H1 (cell line): ENCODE data around the gene BIRC7. TPM values are rescaled to one million over a fixed set of nuclear protein-coding genes. Genes with fewer than 3 reads are reported as not detected.

Source experiments
- CTCF ChIA-PET: fragments of 300-600 bp; sonication (Branson Sonifier 250); formaldehyde crosslinking; loops from one replicate; lab custom pipeline; 2021; ENCODE audit not compliant: partially characterized antibody; lab: Charles Lee
- POLR2A ChIA-PET: fragments of 300-600 bp; sonication (Branson Sonifier 250); formaldehyde crosslinking; loops from one replicate; lab custom pipeline; 2021; ENCODE audit warnings: inconsistent platforms; ENCODE audit not compliant: partially characterized antibody; lab: Charles Lee
- DNase-seq, 2 experiments: peaks; one replicate each; pipeline versions ENCODE4 v3.0.0 to v3.0.0-alpha.2; 2010 to 2022; ENCODE audit warnings: low spot score in 2 of 2, low read depth in 1 of 2, mixed read lengths in 1 of 2
- FAIRE-seq: peaks from 2 replicates; lab custom pipeline; 2011; peaks lifted over from hg19 to GRCh38; lab: Jason Lieb, UNC
- H2AFZ ChIP-seq: 2 replicates; pipeline ENCODE4 v1.8.1; 2012; ENCODE audit warnings: low read length, inconsistent platforms
- H2AK5ac ChIP-seq: 2 replicates; pipeline ENCODE4 v1.6.1; 2013; ENCODE audit warnings: low read depth, low read length
- H2BK120ac ChIP-seq: replicated peaks from 2 replicates; pipeline ENCODE3; 2013; ENCODE audit warnings: low read depth, low read length, inconsistent platforms
- H2BK12ac ChIP-seq: 2 replicates; pipeline ENCODE4 v1.6.1; 2013; ENCODE audit warnings: low read depth, low read length
- H2BK15ac ChIP-seq: 2 replicates; pipeline ENCODE4 v1.6.1; 2013; ENCODE audit warnings: low read length
- H2BK20ac ChIP-seq: 2 replicates; pipeline ENCODE4 v1.6.1; 2013; ENCODE audit warnings: low read length
- H2BK5ac ChIP-seq: 2 replicates; pipeline ENCODE4 v1.6.1; 2013; ENCODE audit warnings: low read depth, low read length
- H3K14ac ChIP-seq: 2 replicates; pipeline ENCODE4 v1.6.1; 2013; ENCODE audit warnings: inconsistent platforms; ENCODE audit not compliant: insufficient read length
- H3K18ac ChIP-seq: 2 replicates; pipeline ENCODE4 v1.6.1; 2013; ENCODE audit warnings: low read length; ENCODE audit errors: extremely low read depth
- H3K23ac ChIP-seq: 2 replicates; pipeline ENCODE4 v1.6.1; 2013; ENCODE audit warnings: inconsistent platforms; ENCODE audit not compliant: insufficient read length
- H3K23me2 ChIP-seq: 2 replicates; pipeline ENCODE4 v1.6.1; 2013; ENCODE audit warnings: low read depth, low read length
- H3K27ac ChIP-seq: 2 replicates; pipeline ENCODE4 v1.6.1; 2011; ENCODE audit warnings: low read depth, low read length, inconsistent platforms
- H3K27me3 ChIP-seq, 4 experiments: replicated peaks in 1 of 4; 1 replicate in 1 of 4; 2 replicates in 3 of 4; pipeline versions ENCODE4 v1.6.1 to v1.8.1; 2011 to 2013; ENCODE audit warnings: low read length in 3 of 4, mild to moderate bottlenecking in 3 of 4, inconsistent platforms in 2 of 4, mixed read lengths in 2 of 4, moderate library complexity in 1 of 4; ENCODE audit not compliant: control insufficient read depth in 3 of 4, insufficient read depth in 3 of 4; ENCODE audit errors: extremely low read depth in 1 of 4
- H3K36me3 ChIP-seq, 4 experiments: 2 replicates each; pipeline versions ENCODE4 v1.6.1 to v1.8.1; 2011 to 2013; ENCODE audit warnings: mild to moderate bottlenecking in 4 of 4, low read length in 3 of 4, moderate library complexity in 2 of 4, control low read depth in 1 of 4, inconsistent platforms in 1 of 4; ENCODE audit not compliant: insufficient read depth in 4 of 4, control insufficient read depth in 2 of 4
- H3K4ac ChIP-seq: replicated peaks from 2 replicates; pipeline ENCODE3; 2013; ENCODE audit warnings: low read length, low read depth, mixed read lengths, inconsistent platforms; ENCODE audit not compliant: insufficient read length
- H3K4me1 ChIP-seq, 4 experiments: replicated peaks in 1 of 4; 1 replicate in 1 of 4; 2 replicates in 3 of 4; pipeline versions ENCODE4 v1.6.1 to v1.8.1; 2011 to 2013; ENCODE audit warnings: low read length in 3 of 4, inconsistent platforms in 2 of 4, mixed read lengths in 1 of 4; ENCODE audit not compliant: insufficient read depth in 4 of 4, control insufficient read depth in 3 of 4
- H3K4me2 ChIP-seq, 2 experiments: 2 replicates each; pipeline versions ENCODE4 v1.6.1 to v1.8.1; 2011 to 2013; ENCODE audit warnings: low read depth in 2 of 2, low read length in 2 of 2, control low read depth in 1 of 2, inconsistent platforms in 1 of 2, mild to moderate bottlenecking in 1 of 2; ENCODE audit not compliant: insufficient read depth in 1 of 2
- H3K4me3 ChIP-seq, 4 experiments: fragments of 200-600, 300-600 bp in 1 of 4; sonication (generic), shearing (Covaris generic), sonication (Bioruptor Twin) in 1 of 4; 2 replicates each; pipeline versions ENCODE4 v1.5.1 to v1.8.1; 2011 to 2016; ENCODE audit warnings: low read length in 4 of 4, low read depth in 3 of 4, control low read depth in 2 of 4, inconsistent platforms in 2 of 4, mild to moderate bottlenecking in 2 of 4, mixed read lengths in 1 of 4, moderate library complexity in 1 of 4; ENCODE audit not compliant: insufficient read depth in 2 of 4; ENCODE audit errors: extremely low read depth in 1 of 4
- H3K56ac ChIP-seq: replicated peaks from 2 replicates; pipeline ENCODE3; 2013; ENCODE audit warnings: low read depth, mild to moderate bottlenecking, mixed read lengths, low read length, inconsistent platforms; ENCODE audit not compliant: insufficient read length
- H3K79me1 ChIP-seq: 2 replicates; pipeline ENCODE4 v1.6.1; 2013; ENCODE audit warnings: low read depth, low read length, control low read depth
- H3K79me2 ChIP-seq, 2 experiments: 2 replicates each; pipeline versions ENCODE4 v1.6.1 to v1.8.1; 2012 to 2013; ENCODE audit warnings: low read length in 2 of 2, mild to moderate bottlenecking in 2 of 2, inconsistent platforms in 1 of 2; ENCODE audit not compliant: insufficient read depth in 2 of 2, control insufficient read depth in 1 of 2
- H3K9ac ChIP-seq, 4 experiments: replicated peaks in 1 of 4; 1 replicate in 1 of 4; 2 replicates in 3 of 4; pipeline versions ENCODE4 v1.6.1 to v1.8.1; 2011 to 2013; ENCODE audit warnings: low read depth in 3 of 4, low read length in 3 of 4, control low read depth in 2 of 4, mild to moderate bottlenecking in 2 of 4, moderate library complexity in 2 of 4, inconsistent platforms in 1 of 4; ENCODE audit errors: extremely low read depth in 1 of 4
- H3K9me3 ChIP-seq, 2 experiments: 2 replicates each; pipeline versions ENCODE4 v1.6.1 to v1.8.1; 2012 to 2013; ENCODE audit warnings: mild to moderate bottlenecking in 2 of 2, moderate library complexity in 2 of 2, control low read depth in 1 of 2, inconsistent platforms in 1 of 2, low read depth in 1 of 2, low read length in 1 of 2, mixed read lengths in 1 of 2; ENCODE audit not compliant: insufficient read depth in 2 of 2
- H4K20me1 ChIP-seq, 2 experiments: replicated peaks in 1 of 2; 2 replicates each; pipeline versions ENCODE3 to v1.8.1; 2011 to 2013; ENCODE audit warnings: inconsistent platforms in 2 of 2, low read length in 2 of 2, mild to moderate bottlenecking in 1 of 2; ENCODE audit not compliant: insufficient read depth in 2 of 2, control insufficient read depth in 1 of 2
- H4K5ac ChIP-seq: 2 replicates; pipeline ENCODE4 v1.6.1; 2013; ENCODE audit warnings: low read length, low read depth, mixed read lengths, inconsistent platforms; ENCODE audit not compliant: insufficient read length
- H4K8ac ChIP-seq: 2 replicates; pipeline ENCODE4 v1.8.0; 2013; ENCODE audit warnings: mild to moderate bottlenecking, moderate library complexity, low read length, inconsistent platforms; ENCODE audit not compliant: insufficient read depth; ENCODE audit errors: extremely low read depth
- H4K91ac ChIP-seq: replicated peaks from 2 replicates; pipeline ENCODE3; 2013; ENCODE audit warnings: low read length, mixed read lengths, inconsistent platforms; ENCODE audit not compliant: insufficient read length
- BRCA1 ChIP-seq: IDR thresholded peaks from 2 replicates; pipeline ENCODE4 v1.6.1; 2012; ENCODE audit warnings: low read depth, low read length, improper control_type of control experiment
- GABPA ChIP-seq: IDR thresholded peaks from 2 replicates; pipeline ENCODE4 v1.6.1; 2011; ENCODE audit warnings: mild to moderate bottlenecking, low read length, moderate library complexity, borderline replicate concordance; ENCODE audit not compliant: insufficient read depth
- JUN ChIP-seq: IDR thresholded peaks from 2 replicates; pipeline ENCODE4 v1.6.1; 2011; ENCODE audit warnings: low read depth, mild to moderate bottlenecking, improper control_type of control experiment, low read length
- KDM5A ChIP-seq: fragments of 200-600 bp; IDR thresholded peaks from 2 replicates; pipeline ENCODE4 v1.7.1; 2012; ENCODE audit warnings: mild to moderate bottlenecking, low read length, inconsistent platforms, mixed read lengths
- MAX ChIP-seq: IDR thresholded peaks from 2 replicates; pipeline ENCODE4 v1.6.1; 2012; ENCODE audit warnings: inconsistent platforms
- PHF8 ChIP-seq: fragments of 200-600 bp; sonication (generic); conservative IDR thresholded peaks from 2 replicates; pipeline ENCODE4 v1.7.1; 2012; ENCODE audit warnings: low read depth, mild to moderate bottlenecking, inconsistent platforms, low read length, moderate library complexity
- POLR2AphosphoS5 ChIP-seq: IDR thresholded peaks from 2 replicates; pipeline ENCODE4 v1.6.1; 2011; ENCODE audit warnings: low read depth, low read length
- RBBP5 ChIP-seq: IDR thresholded peaks from 2 replicates; pipeline ENCODE4 v1.7.1; 2012; ENCODE audit warnings: low read depth, mild to moderate bottlenecking, inconsistent platforms, low read length, moderate library complexity, borderline replicate concordance
- YY1 ChIP-seq: IDR thresholded peaks from 2 replicates; pipeline ENCODE4 v1.6.1; 2011; ENCODE audit warnings: low read depth, mild to moderate bottlenecking, low read length
- WGBS, 2 experiments: shearing (Covaris generic) in 1 of 2; methylation state at CpG; one replicate each; pipeline versions ENCODE4 v1.1.6 to v1.1.7; 2013 to 2015; ENCODE audit warnings: low lambda C conversion rate in 2 of 2, mixed read lengths in 2 of 2, inconsistent platforms in 1 of 2, low coverage in 1 of 2, missing lambda C conversion rate in 1 of 2; ENCODE audit not compliant: insufficient replicate concordance in 2 of 2, insufficient coverage in 1 of 2, insufficient read length in 1 of 2; ENCODE audit errors: extremely low coverage in 1 of 2, missing lambda C conversion rate in 1 of 2; 5-methylcytosine and 5-hydroxymethylcytosine counted together
- polyA plus RNA-seq, 7 experiments: library from polyadenylated mRNA; depleted of rRNA in 3 of 7; stranded (reverse) in 5 of 7; unstranded in 2 of 7; fragments of >200 nt in 5 of 7; fragments of 200-250 nt in 2 of 7; gene quantifications; 1 replicate in 5 of 7; 2 replicates in 1 of 7; 4 replicates in 1 of 7; pipeline versions ENCODE4 v1.2.1 to v1.2.3, GENCODE V29; 2011 to 2013; ENCODE audit warnings: missing spikeins in 2 of 7, mixed read lengths in 2 of 7
- total RNA-seq: library from RNA; stranded (reverse); fragmentation: NEBNext Ultra II Directional; extraction: Animal tissue kit (Norgen Biotek cat#: 25700); gene quantifications from 2 replicates; pipeline ENCODE4 v1.2.1, GENCODE V29; 2021

Gene BIRC7
- total and polyA plus RNA-seq, 2 of the 8 experiments (the other 6 are each of a cell fraction or from before 2014, with no cell fraction given), result 0.11 to 0.41 TPM

- WGBS, 2 experiments, result 13% methylated on average over 8 of the region's 97 CpGs; no CpG with 5 or more reads in 1 of the 2 experiments
- Histone ChIP-seq H3K14ac (no peak within 1 kb of the TSS), H3K9ac (peak within 1 kb of the TSS; percentile 66 to 88 (median 76)), H4K91ac (no peak within 1 kb of the TSS), H2BK5ac (no peak within 1 kb of the TSS; the same call in 1 of the 2 replicates), H2BK15ac (no peak within 1 kb of the TSS), H2AFZ (no peak within 1 kb of the TSS), H3K79me1 (peaks cover 10% of the 10 kb centered on the region), H3K23ac (no peak within 1 kb of the TSS), H3K36me3 (peaks cover 0 to 14% (median 7%) of the 10 kb centered on the region in 4 experiments; a peak in 5 of 8 replicates), H3K79me2 (peaks cover 17 to 39% of the 10 kb centered on the region in 2 experiments), H4K5ac (no peak within 1 kb of the TSS), H3K56ac (no peak within 1 kb of the TSS), H4K20me1 (peaks cover 13 to 24% of the 10 kb centered on the region in 2 experiments), H2BK12ac (no peak within 1 kb of the TSS), H2AK5ac (no peak within 1 kb of the TSS; the same call in 1 of the 2 replicates), H3K4me3 (peak within 1 kb of the TSS; percentile 66 to 95 (median 87)), H3K27me3 (peaks cover 0 to 2% (median 0%) of the 10 kb centered on the region in 4 experiments; a peak in 1 of 7 replicates), H3K23me2 (peaks cover under 1% of the 10 kb centered on the region; the same call in 1 of the 2 replicates), H3K4me2 (peak within 1 kb of the TSS; percentile 69 to 83), H3K4me1 (peaks cover 0 to 7% (median 1%) of the 10 kb centered on the region in 4 experiments; a peak in 5 of 7 replicates), H3K4ac (no peak within 1 kb of the TSS), H4K8ac (peak within 1 kb of the TSS; percentile 90), H2BK120ac (no peak within 1 kb of the TSS), H3K27ac (no peak within 1 kb of the TSS; the same call in 1 of the 2 replicates), H2BK20ac (no peak within 1 kb of the TSS), H3K18ac (no peak within 1 kb of the TSS), H3K9me3 (no peaks in the 10 kb centered on the region)
- FAIRE-seq (no peak), DNase-seq (peak in 1 of 2 experiments; percentile 93)
- ChIA-PET POLR2A (interaction anchor here (0.7 to 3.6 kb wide), 7 partner anchors 8 to 25 kb away, joined by 3 to 12 read pairs (median 4); partner anchors contain the start of gene NKAIN4), CTCF (interaction anchor here (0.8 to 11.0 kb wide), 11 partner anchors 8 to 57 kb away, joined by 3 to 63 read pairs (median 5); partner anchors contain the start of gene COL20A1)
- TF ChIP-seq POLR2AphosphoS5 (peak; percentile 76), BRCA1 (peak; percentile 8; the same call in 1 of the 2 replicates), GABPA (peak; percentile 95), PHF8 (peak; percentile 73), KDM5A (no peak), YY1 (0 out of 2 replicates have a peak, but pooled peaks have one; percentile 18), JUN (no peak), RBBP5 (peak; percentile 64; the same call in 1 of the 2 replicates), MAX (peak; percentile 27; the same call in 1 of the 2 replicates)
Observed at GRCh38 chr20:63272105-63273058, 36.7 kb downstream of the BIRC7 start, which contains the start of gene ARFGAP1. Gene ARFGAP1, plus strand, starts transcription at chr20:63272813. Its CDS starts 2,768 bp downstream, at chr20:63275581.
